Activated B cell treated with CpG ODN at 0.5 μM for 24 hours (primary cell): ENCODE results near the gene ARHGAP6. TPM values are rescaled to one million over a fixed set of nuclear protein-coding genes. Genes with fewer than 3 reads are reported as not detected.
"Not testable (repeated sequence)": the region's sequence is repeated elsewhere in the genome, so short reads cannot be mapped to it uniquely, and the experiment has no call there.

Source experiments
- ATAC-seq: fragments of 200-7000 bp; cut with Tn5 transposase; one replicate; pipeline ENCODE4 v1.10.0; 2021; ENCODE audit warnings: low read depth, mild to moderate bottlenecking, moderate library complexity
- CTCF ChIA-PET: fragments of 350-600 bp; sonication (Branson Sonifier 250); formaldehyde crosslinking; loops from one replicate; lab custom pipeline; 2021; ENCODE audit warnings: antibody characterized with exemption; lab: Charles Lee
- POLR2A ChIA-PET: fragments of 350-600 bp; sonication (Branson Sonifier 250); formaldehyde crosslinking; loops from one replicate; lab custom pipeline; 2021; ENCODE audit warnings: antibody characterized with exemption; lab: Charles Lee
- DNase-seq: peaks from one replicate; pipeline ENCODE4 v3.0.0; 2022
- H3K27ac Mint-ChIP-seq: one replicate; pipeline ENCODE4 v1.8.0; 2020; ENCODE audit warnings: mixed read lengths
- H3K27me3 Mint-ChIP-seq: one replicate; pipeline ENCODE4 v1.8.0; 2021; ENCODE audit warnings: mixed read lengths
- H3K36me3 Mint-ChIP-seq: one replicate; pipeline ENCODE4 v1.8.0; 2021; ENCODE audit warnings: low read depth, mixed read lengths
- H3K4me1 Mint-ChIP-seq: one replicate; pipeline ENCODE4 v1.8.0; 2021; ENCODE audit warnings: mixed read lengths
- H3K4me3 Mint-ChIP-seq: one replicate; pipeline ENCODE4 v1.8.0; 2020; ENCODE audit warnings: mild to moderate bottlenecking, mixed read lengths
- H3K9me3 Mint-ChIP-seq: one replicate; pipeline ENCODE4 v1.8.0; 2020; ENCODE audit warnings: mixed read lengths
- intact Hi-C: fragments of 100-400 bp; cut with micrococcal nuclease; formaldehyde crosslinking; loops from one replicate; pipeline ENCODE4 v1.15.1; 2024
- total RNA-seq: library from RNA; stranded (reverse); gene quantifications from 2 replicates; pipeline ENCODE4 v1.2.3, GENCODE V29; 2022
- TF ChIP-seq, protein P1 (sequence below): fragments of 200-600 bp; IDR thresholded peaks from one replicate; pipeline ENCODE4 v1.8.0; 2022; ENCODE audit warnings: antibody characterized with exemption, mild to moderate bottlenecking

Gene ARHGAP6
- total RNA-seq, 1 donor from 2014 or later, result 0.42 TPM

DNA sequence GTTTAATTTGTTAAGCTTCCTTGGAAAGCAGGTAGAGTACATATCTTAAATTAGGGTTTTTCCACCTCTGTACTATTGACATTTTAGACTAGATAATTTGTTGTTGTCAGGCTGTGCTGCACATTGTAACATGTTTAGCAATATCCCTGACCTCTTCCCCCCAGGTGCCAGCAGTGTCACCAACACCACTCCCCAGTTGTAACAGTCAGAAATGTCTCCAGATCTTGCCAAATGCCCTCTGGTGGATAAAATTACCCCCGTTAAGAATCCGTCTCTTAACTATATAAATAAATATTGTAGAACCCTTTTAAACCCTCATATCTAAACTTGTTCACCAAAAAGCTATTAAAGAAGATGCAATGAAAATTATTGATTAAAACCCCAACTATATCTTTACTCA, 161.5 kb downstream of the ARHGAP6 start:
- no peak for DNase-seq

GRCh38 chrX:11499076-11500044, 166.4 kb downstream of the ARHGAP6 start:
- Mint-ChIP-seq H3K4me3 (no peak overlapping the region), H3K9me3 (no peaks in the 10 kb centered on the region), H3K36me3 (no peaks in the 10 kb centered on the region), H3K27ac (no peak overlapping the region), H3K27me3 (no peaks in the 10 kb centered on the region), H3K4me1 (no peaks in the 10 kb centered on the region)
- intact Hi-C loops, result no loop called here
- DNase-seq, result no peak
- TF ChIP-seq, protein P1, sequence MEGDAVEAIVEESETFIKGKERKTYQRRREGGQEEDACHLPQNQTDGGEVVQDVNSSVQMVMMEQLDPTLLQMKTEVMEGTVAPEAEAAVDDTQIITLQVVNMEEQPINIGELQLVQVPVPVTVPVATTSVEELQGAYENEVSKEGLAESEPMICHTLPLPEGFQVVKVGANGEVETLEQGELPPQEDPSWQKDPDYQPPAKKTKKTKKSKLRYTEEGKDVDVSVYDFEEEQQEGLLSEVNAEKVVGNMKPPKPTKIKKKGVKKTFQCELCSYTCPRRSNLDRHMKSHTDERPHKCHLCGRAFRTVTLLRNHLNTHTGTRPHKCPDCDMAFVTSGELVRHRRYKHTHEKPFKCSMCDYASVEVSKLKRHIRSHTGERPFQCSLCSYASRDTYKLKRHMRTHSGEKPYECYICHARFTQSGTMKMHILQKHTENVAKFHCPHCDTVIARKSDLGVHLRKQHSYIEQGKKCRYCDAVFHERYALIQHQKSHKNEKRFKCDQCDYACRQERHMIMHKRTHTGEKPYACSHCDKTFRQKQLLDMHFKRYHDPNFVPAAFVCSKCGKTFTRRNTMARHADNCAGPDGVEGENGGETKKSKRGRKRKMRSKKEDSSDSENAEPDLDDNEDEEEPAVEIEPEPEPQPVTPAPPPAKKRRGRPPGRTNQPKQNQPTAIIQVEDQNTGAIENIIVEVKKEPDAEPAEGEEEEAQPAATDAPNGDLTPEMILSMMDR, result no peak
- CTCF ChIA-PET, result no interaction called here
- POLR2A ChIA-PET, result no interaction called here
- no peak for ATAC-seq

More for the DNA sequence above, 161.5 kb downstream of the ARHGAP6 start:
- intact Hi-C loops, result no loop called here
- H3K27me3 Mint-ChIP-seq, result peaks cover 4% of the 10 kb centered on the region
- ChIA-PET POLR2A (no interaction called here), CTCF (no interaction called here)
- ATAC-seq, result no peak
- H3K36me3 Mint-ChIP-seq, result no peaks in the 10 kb centered on the region
- H3K27ac Mint-ChIP-seq, result no peak overlapping the region
- H3K4me1 Mint-ChIP-seq, result no peaks in the 10 kb centered on the region
- TF ChIP-seq, protein P1, result no peak
- H3K9me3 Mint-ChIP-seq, result no peaks in the 10 kb centered on the region
- no peak overlapping the region for H3K4me3 Mint-ChIP-seq

GRCh38 chrX:11491375-11491774, 174.3 kb downstream of the ARHGAP6 start:
- ATAC-seq, H3K4me1 Mint-ChIP-seq, H3K4me3 Mint-ChIP-seq, H3K27me3 Mint-ChIP-seq, H3K36me3 Mint-ChIP-seq, CTCF ChIA-PET, POLR2A ChIA-PET, intact Hi-C loops, H3K9me3 Mint-ChIP-seq, H3K27ac Mint-ChIP-seq, DNase-seq: not testable (repeated sequence)

DNA sequence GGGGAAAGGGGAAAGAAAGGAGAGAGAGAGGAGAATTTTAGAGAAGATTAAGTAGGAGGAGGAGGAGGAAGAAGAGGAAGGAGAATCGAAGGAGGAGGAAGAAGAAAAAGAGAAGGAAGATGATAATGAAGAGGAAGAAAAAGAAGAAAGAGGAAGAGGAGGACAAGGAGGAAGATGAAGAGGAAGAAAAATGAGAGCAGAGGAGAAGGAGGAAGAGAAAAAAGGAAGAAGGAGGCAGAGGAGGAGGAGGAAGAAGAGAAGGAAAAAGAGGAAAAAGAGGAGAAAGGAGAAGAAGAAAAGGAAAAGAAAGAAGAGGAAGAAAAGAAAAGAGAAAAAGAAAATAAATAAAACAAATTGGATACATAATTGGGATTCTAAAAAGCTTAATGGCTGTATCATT, 181.4 kb downstream of the ARHGAP6 start:
- CTCF ChIA-PET, result no interaction called here
- POLR2A ChIA-PET, result no interaction called here
- H3K4me1 Mint-ChIP-seq, result no peaks in the 10 kb centered on the region
- intact Hi-C loops, result no loop called here
- no peaks in the 10 kb centered on the region for H3K27me3 Mint-ChIP-seq
- no peak overlapping the region for H3K4me3 Mint-ChIP-seq
- no peak for ATAC-seq
- no peaks in the 10 kb centered on the region for H3K9me3 Mint-ChIP-seq
- TF ChIP-seq, protein P1, result no peak
- no peak for DNase-seq
- no peaks in the 10 kb centered on the region for H3K36me3 Mint-ChIP-seq
- no peak overlapping the region for H3K27ac Mint-ChIP-seq

- intact Hi-C loops, result no loop called here
- ATAC-seq (no peak), DNase-seq (no peak)
- Mint-ChIP-seq H3K4me1 (no peaks in the 10 kb centered on the region), H3K27me3 (no peaks in the 10 kb centered on the region), H3K4me3 (no peak overlapping the region), H3K27ac (no peak overlapping the region), H3K9me3 (no peaks in the 10 kb centered on the region), H3K36me3 (no peaks in the 10 kb centered on the region)
- ChIA-PET POLR2A (no interaction called here), CTCF (no interaction called here)
- TF ChIP-seq, protein P1, result no peak
Observed at GRCh38 chrX:11481035-11481434, 184.7 kb downstream of the ARHGAP6 start.
